GM20000 (cell line): Measurements from ENCODE around the gene CLDN6.

Experiments used
- DNase-seq: peaks from one replicate; pipeline ENCODE4 v3.0.0; 2012; ENCODE audit warnings: low spot score
- TF ChIP-seq, protein P1 (sequence below): IDR thresholded peaks from 2 replicates; pipeline ENCODE4 v1.5.1; 2012; ENCODE audit warnings: mild to moderate bottlenecking, control low read depth; ENCODE audit errors: extremely low read depth, missing control alignments

Gene CLDN6

DNA sequence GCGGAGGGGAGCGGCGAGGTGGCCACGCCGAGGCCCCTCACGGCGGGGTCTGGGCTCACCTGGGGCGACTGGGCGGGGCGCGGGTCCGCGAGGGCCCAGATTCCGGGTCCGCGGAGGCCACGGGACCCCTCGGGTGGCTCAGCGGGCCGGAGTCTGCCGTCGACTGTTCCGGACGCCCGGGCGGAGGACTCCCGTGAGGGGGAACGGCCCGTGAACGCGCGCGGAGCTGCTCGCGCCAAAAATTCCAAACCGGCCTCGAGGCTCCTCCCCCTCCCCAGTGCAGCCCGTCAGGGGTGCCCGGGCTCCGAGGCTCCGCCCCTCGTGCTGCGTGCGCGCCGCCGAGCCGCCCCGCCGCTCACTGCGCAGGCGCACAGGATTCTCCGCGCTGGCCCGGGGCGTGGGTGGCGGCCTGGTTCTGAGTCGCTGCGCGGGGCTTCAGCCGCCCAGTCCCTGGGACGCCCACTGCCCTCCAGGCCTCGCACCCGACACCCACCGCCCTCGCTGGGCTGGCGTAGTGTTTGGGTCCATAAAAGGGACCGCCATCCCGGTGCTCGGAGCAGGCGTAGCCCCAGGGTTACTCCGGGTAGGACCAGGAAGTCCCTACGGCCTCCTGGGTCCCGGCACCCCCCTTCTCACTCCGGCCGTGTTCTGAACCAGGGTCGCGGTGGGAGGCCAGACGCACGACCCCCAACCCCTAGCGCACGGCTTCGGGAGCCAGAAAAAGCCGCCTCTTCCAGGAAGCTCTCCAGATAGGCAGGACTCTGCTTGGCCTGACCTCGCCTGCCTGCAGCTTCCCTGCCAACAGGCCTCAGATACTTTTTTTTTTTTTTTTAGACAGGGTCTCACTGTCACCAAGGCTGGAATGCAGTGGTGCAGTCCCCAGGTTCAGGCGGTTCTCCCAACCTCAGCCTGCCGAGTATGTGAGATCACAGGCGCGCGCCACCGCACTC lies 37.5 kb downstream of the CLDN6 start, which contains the start of gene PKMYT1:
TSS of gene PKMYT1 (minus strand) at position 220 of the 950 bp plus-strand sequence. CDS start 789 bp downstream, outside the sequence.
- DNase-seq = peak; percentile 100
- TF ChIP-seq, protein P1, sequence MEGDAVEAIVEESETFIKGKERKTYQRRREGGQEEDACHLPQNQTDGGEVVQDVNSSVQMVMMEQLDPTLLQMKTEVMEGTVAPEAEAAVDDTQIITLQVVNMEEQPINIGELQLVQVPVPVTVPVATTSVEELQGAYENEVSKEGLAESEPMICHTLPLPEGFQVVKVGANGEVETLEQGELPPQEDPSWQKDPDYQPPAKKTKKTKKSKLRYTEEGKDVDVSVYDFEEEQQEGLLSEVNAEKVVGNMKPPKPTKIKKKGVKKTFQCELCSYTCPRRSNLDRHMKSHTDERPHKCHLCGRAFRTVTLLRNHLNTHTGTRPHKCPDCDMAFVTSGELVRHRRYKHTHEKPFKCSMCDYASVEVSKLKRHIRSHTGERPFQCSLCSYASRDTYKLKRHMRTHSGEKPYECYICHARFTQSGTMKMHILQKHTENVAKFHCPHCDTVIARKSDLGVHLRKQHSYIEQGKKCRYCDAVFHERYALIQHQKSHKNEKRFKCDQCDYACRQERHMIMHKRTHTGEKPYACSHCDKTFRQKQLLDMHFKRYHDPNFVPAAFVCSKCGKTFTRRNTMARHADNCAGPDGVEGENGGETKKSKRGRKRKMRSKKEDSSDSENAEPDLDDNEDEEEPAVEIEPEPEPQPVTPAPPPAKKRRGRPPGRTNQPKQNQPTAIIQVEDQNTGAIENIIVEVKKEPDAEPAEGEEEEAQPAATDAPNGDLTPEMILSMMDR = no peak

DNA sequence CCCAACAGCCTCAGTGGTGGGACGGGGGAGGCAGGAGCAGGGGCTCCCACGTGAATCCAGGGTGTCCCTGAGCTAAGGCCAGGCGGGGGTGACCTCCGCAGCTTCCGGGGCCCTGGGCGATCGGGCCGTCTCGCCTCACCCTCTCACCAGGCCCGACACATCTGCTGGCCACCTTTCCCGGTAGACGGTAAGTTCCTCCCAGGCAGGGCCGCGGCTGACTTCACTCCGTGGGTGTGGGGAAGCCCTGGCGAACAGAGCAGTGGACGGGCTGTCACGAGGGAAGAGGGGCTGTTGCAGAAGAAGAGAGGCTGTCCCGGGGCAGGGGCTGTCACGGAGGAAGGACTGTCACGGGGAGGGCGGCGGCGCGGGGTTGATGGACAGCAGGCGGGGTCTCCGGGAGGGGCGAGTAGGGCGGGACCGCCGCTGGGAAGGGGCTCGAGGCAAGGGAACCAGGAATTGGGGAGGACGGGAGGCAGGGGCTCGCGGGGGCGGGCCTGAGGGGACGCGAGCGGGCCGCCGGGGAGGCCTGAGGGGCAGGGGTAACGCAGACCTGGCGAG lies 38.2 kb downstream of the CLDN6 start:
- DNase-seq = peak; percentile 59
- TF ChIP-seq, protein P1 = no peak

DNA sequence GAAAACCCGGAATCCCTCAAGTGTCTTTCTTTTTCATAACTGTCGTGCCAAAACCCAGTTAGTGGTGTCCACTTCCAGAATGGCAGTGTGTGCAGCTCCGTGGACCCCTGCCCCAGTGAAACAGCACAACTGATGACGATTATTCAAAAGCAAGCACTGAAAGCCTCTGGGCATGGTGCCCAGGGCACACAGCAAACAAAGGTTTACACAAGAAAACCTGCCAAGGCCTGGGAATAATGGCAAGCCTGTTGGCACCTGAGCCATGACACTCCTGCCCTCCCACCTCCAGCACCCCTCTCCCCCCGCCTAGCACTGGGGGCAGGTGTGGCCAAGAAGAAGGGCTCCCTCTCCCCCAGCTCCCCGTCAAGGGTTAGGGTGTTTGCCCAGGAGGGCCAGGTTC lies 40.5 kb downstream of the CLDN6 start:
- DNase-seq = no peak
- TF ChIP-seq, protein P1 = no peak

DNA sequence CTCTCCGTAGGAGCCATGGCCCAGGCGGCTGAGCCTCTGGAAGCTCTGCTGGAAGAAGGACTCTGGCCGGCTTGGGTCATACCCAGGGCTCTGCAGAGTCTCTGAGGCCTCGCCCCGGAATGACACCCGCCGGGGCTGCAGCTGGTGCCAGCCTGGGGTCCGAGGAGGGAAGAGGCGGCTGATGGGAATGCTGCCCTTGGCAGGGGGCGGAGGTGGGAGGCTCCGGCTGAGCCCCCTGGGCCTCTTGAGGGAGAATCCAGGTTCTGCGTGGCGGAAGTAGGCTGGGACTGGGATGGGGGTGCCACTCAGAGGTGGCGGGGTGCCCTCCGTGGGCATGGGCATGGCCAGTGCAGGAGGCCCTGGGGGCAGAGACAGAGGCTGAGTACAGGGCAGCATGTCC lies 41.3 kb downstream of the CLDN6 start:
- TF ChIP-seq, protein P1 = no peak
- DNase-seq = no peak

DNA sequence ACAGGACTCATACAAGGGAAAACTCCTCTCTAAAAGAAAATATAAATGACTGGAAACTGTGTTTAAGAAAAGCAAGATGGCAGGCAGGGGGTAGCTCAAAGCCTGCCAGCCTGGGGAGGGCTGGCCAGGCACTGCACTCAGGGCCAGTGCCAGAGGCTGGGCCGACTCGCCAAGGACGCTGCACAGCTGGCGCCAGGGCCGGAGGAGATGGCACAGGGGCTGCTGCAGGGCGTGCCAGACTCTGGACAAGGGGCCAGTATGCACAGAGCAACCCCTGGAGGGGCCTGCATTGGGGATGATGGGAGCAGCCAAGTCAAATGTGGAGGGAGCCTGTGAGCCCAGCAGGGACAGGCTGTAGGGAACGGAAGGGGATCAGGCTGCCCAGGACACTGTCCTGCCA lies 41.8 kb downstream of the CLDN6 start:
- TF ChIP-seq, protein P1 = no peak
- no peak for DNase-seq

DNA sequence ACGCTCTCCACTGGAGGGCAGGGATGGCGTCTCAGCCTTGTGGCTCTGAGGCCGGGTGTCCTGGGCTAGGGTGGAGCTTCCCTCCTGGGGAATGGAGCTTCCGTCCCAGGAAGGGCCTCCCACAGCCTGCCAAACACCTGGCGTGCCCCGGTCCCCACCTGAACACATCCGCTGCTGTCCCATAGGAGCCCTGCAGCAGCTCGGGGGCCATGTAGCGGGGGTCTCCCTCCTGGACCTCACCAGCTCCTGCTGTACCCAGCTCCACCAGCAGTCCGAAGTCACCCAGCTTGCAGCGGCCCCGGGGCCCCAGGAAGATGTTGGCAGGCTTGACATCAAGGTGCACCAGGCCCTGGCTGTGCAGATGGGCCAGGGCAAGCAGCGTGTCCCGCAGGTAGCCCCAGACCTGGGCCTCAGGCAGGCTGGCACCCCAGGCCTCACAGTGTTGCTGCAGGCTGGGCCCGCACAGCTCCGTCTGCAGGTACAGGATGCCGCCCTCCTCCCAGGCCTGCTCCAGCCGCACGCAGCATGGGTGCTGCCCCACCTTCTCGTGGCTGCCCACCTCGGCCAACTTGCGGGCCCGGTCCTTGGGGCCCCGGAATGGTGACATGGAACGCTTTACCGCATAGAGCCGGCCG lies 42.7 kb downstream of the CLDN6 start:
- no peak for DNase-seq
- TF ChIP-seq, protein P1 = no peak
